GM19395 (cell line): Measurements from ENCODE around the gene LCN9.
"Not testable (repeated sequence)": the region's sequence is repeated elsewhere in the genome, so short reads cannot be mapped to it uniquely, and the experiment has no call there.

ENCODE experiments used
- ATAC-seq: cut with Tn5 transposase; IDR thresholded peaks from one replicate; pipeline ENCODE4 v1.9.1; 2021; ENCODE audit warnings: mild to moderate bottlenecking, moderate library complexity; ENCODE audit not compliant: unreplicated experiment

LCN9 gene, protein sequence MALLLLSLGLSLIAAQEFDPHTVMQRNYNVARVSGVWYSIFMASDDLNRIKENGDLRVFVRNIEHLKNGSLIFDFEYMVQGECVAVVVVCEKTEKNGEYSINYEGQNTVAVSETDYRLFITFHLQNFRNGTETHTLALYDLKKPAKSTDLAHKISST

DNA sequence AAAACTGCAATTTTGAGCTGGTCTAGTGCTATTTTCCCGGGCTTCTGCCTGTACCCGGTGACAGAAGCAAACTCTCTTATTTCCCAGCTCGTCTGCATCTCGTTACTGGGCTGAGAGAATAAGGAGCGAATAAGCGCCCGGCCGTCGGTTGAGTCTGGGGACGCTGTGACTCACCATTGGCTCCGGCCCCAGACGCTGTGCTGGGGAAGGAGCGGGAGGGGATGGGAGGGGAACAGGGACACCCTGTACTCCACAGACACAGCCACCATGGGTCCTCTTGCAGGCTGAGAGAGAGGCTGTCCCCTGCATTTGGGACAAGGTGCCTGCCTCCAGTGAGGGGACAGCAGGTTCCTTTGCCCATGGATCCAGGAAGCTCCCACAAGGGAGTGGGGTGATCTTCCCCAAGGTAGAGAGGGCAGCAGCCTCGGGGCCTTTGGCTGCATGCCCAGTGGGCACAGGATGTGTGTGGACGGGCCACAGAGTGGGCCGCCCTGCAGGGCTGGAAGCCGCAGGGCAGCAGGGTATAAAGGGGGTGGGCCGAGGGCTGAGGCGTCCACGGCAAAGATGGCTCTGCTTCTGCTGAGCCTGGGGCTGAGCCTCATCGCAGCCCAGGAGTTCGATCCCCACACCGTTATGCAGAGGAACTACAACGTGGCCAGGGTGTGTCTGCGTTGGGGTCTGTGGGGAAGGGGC lies at the start of gene LCN9:
LCN9 (plus strand) TSS at position 552 of the 693 bp plus-strand sequence; CDS start at position 565, 13 bp downstream.
- ATAC-seq, result no peak

DNA sequence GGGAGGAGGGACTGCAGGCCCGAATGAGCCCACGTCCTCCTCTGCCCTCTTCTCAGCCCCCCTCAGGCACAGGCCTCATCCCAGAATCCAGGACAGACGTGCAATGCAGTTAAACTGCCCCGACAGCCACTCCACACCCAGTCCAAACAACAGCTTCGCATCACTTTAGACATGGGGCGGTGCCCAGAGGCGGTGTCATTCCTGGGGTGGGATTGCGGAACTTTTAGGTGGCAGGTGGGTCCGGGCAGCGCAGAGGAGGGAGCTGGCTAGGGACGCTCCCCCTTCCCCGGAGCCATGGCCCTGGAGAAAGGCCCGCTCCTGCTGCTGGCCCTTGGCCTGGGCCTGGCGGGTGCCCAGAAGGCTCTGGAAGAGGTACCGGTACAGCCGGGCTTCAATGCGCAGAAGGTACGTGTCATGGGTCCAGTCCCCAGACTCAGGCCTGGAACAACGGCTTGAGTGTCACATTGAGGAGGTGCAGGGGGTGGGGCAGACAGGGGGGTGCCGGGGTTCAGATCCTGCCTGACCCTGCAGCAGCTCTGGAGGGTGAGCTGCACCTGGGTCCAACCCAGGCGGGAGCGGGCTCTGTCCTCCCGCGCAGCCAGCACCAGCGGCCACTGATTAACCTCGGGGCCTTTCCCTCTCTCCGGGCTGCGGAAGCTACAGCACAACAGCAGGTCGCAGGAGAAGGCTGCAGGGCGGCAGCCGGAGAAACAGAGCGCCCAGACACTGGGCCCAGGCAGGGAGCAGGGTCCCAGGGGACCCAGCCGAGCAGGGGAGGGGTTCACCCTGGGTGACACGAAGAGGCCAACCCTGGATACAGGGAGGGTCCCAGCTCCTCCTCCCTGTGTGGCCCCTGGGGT lies 48.9 kb upstream of the LCN9 start:
- no peak for ATAC-seq

DNA sequence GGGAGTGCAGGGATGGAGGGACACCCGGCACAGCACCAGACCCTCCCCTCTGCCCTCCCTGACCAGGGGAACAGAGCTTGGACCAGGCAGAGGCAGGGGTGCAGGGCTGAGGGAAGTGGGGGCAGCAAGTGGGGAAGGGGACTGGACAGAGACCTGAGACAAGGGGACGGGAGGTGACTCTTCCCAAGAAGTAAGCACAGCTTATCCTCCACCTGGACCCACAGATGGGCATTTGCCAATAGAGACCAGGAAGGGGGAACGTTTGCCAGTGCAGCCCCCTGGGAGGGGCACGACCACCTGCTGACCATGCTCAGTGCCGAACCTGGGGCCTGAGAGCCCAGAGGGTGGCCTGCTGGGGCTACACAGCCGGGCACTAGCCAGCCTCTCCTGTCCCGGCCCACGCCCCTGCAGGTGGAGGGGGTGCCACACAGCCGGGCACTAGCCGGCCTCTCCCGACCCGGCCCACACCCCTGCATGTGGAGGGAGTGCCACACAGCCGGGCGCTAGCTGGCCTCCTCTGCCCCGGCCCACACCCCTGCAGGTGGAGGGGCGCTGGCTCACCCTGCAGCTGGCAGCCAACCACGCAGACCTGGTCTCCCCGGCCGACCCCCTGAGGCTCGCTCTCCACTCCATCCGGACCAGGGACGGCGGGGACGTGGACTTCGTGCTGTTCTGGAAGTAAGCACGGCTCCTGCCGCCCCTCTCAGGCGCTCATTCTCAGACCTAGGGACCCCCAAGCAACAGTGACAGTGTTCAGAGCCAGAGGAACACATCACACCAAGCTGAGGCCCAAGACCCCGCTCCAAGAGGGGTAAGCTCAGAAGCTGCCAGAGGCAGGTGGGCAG lies 48.1 kb upstream of the LCN9 start:
- no peak for ATAC-seq

DNA sequence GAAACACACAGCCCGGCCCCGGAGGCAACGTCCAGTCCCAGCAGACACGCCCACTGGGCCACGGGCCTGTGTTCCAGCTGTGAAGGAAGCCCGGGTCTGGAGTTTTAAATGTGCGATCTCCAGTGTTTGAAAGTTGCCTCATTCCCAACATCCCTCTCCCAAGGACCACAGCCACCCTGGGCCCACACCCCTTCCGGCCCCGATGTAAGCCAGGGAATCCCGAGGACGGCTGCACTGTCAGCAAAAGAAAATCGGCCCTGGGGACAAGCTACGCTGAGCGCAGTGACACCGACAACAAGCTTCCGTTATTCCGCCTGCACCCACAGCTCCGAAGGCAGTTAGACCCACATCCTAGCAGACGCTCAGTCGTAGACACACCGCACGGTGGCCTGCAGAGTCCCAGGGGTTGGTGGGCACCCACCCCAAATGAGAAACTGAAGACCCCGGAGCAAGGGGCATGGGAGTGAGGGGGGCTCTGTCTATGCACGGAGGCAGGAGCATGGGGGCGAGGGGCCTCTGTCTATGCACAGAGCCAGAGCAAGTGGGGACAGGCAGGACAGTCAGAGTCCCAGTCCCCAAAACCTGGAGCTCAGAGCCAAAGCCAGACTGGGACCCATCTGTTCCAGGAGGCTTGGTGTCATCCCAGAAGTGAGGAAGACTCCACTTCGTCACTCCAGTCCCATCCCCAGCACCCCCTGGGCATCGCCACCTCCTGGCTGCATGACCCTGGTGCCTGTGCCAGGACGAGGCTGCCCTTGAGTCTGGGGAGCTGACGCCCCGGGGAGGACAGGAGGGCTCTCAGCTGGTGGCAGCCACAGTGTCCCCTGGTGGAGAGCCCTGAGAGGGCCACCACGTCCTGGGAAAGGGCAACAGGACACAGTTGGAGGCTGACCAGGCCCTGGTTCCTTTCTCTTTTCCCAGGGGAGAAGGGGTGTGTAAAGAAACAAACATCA lies 47.2 kb upstream of the LCN9 start:
- no peak for ATAC-seq

DNA sequence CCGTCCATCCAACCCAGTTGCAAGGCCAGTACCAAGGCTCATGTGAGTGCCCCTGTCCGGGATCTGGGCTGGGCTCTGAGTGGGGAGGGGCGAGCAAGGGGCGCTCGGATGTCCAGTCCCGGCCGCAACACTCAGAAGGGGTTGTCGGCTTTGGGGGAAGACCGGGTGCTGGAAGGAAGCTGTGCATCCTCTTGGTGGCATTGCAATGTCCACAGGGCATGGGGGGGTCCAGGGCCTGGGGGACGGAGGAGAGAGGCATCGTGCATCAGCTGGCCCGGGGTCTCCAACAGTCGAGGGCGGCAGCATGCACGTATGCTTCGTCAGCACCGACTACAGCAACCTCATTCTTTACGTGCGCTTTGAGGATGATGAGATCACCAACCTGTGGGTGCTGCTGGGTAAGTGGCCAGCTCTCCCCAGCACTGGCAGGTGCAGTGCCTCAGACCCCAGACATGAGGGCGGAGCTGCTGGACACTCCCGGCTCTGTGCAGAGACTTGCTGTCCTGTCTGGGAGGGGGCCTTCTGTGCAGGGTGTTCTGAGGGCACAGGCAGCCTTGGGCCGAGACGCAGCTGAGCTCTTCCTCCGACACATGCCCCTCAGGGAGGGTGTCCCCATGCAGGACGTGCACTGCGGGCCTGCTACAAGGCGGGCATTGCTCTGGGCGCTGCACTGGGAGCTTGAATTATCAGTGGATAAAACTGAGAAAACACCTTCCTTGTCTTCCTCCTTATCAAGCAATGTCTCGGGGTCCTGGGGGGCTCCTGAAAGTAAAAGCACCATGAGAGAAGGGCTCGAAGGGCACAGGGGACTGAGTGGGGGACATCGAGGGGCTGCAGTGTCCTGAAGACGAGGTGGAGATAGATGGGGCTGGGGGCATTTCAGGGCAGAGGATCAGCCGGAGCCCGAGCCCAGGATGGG lies 46.2 kb upstream of the LCN9 start:
- no peak for ATAC-seq

DNA sequence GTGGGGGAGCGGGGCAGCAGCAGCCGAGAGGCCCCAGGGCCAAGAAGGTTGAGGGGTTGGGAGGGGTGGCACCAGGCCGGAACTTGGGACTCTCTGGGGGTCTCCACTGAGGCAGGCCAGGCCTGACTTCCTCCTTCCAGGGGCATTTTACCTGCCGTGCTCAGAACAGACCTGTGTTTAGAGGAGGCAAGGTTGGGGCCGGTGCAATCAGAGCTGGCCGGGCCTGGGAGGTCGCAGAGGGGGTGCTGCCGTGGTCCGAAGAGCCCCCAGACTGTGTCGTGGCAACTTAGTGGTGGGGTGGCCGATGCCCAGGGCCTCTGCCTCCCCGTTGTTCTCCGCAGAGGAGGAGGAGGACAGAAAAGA lies 45.6 kb upstream of the LCN9 start:
- no peak for ATAC-seq

DNA sequence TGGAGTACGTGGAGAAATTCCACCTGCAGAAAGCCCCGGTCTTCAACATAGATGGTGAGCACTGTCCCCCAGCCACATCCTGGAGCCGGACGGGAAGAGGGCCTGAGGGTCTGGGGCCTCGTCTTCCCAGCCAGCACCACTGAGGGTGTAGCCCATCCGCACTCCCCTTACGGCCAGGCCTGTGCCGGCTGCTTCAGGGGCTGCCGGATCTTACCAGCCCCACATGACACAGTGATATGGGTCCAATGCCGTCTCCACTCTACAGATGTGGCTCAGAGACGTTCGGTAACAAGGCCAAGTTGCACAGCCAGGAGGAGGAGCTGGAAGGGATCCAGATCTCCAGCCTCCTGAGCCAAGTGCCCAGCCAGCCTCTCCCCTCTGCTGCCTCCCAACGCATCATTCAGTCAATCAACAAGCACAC lies 45.1 kb upstream of the LCN9 start:
- ATAC-seq, result no peak

DNA sequence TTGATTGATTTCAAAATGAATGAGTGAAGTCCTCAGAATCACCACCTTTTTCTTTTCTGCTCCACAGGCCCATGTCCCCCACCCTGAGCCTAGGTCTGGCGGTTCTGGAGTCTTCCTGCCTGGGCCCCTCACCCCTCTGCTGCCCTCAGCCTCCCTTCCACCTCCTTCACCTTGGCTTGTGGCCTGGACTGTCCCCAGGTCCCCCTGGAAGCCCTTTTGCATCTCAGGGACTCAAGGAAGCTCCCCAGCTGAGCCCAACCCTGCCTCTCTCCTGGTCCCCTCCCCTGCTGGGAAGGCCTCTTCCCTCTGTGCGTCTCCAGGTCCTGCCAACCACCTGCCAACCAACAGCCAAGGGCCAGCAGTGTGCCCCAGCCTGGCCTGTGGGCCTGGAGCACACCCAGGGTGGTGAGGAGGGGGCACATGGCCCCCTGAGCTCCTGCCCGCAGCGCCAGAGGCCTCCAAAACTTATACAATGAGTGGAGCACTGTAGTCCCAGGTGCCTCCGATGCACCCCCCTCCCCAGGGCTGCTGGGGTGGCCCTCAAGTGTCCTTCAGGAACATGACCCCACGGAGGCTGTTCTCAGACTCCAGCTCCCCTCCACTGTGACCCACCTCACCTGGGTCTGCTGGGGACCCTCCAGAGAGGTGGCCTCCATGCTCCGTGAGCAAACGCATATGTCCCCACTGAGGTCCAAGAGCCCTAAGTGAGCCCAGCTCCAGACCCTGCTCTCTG lies 44.1 kb upstream of the LCN9 start:
- ATAC-seq, result no peak

DNA sequence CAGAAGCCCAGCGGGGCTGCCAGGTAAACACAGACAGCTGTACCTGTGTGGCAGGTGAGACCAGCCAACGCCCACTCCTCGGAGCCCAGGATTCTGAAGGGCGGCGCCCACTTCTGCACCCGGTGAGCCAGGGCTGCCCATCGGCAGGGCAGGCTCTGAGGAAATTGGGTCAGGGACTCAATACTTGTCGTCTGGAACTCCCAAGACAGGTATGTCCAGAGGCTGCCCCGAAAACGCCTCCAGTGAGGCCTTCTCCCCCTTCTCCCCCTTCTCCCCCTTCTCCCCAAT lies 43.6 kb upstream of the LCN9 start:
- ATAC-seq, result no peak

DNA sequence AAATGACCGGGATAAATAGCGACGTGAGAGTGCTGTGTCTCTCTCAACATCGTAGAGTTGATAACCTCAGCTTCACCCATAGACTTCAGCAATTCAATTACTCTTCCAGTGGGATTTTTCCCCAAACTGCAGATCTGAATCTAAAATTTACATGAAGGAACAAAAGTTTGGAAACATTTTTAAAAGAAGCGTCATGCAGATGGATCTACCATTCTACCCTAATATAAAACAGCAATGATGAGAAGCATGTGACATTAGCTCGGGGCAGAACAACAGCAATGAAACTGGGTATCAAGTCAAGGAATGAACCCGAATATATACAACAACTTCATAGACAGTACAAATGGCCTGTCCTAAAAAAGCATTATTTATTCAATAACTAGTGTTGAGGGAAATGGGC lies 42.6 kb upstream of the LCN9 start:
- no peak for ATAC-seq

DNA sequence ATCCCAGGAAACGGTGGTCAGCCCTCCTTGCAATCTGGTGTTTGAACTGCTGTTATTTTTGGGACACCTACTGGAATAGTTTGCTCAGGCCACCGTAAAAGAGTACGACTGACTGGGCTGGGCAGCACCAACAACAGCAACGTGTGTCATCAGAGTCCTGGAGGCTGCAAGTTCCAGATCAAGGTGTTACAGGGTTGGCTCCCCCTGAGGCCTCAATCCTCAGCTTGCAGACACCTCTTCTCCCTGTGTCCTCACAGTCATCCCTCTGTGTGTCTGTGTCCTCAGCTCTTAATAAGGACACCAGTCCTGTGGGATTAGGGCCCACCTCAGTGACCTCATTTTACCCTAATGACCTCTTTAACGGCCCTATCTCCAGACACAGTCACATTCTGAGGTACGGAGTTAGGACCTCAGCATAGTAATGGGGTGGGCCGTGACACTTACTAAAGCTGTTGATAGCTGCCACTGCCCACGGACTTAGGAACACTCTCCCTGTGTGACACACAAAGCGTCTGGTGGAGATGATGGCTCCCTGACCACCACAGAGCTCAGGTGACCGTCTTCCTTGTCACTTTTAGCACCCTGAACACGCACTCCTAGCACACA lies 40.6 kb upstream of the LCN9 start:
- ATAC-seq, result no peak

DNA sequence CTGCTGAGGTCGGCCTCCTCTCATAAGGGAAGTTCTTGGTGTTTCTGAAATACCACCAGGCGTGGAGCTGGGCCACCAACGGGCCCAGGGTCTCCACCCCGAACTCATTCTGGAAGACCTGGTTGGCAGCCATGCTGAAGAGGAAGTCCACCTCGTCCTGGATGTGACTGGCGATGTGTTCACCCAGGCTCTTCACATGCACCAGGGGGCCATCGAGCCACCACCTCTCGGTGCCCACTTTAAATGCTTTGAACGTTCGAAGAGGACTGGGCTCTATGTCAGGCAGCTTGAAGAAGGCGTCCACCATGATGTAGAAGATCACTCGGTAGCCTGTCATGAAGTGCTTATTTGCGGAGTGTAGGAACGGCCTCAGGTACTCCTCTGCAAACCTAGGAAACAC lies 38.8 kb upstream of the LCN9 start:
- ATAC-seq, result no peak

DNA sequence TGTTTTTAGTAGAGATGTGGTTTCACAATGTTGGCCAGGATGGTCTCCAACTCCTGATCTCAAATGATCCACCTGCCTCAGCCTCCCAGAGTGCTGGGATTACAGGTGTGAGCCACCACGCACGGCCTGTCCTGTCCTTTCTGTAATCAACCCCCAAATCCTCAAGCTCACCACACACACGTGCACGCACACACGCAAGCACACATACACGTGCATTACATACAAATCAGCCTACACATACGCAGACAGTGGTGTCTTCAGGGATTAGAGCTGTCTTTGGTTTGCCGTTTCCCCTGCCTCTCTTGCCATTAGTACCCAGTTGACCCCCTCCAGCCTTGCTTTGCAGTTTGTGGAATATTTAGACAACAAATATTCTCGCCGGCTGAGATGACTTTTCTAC lies 30.3 kb upstream of the LCN9 start:
- no peak for ATAC-seq

DNA sequence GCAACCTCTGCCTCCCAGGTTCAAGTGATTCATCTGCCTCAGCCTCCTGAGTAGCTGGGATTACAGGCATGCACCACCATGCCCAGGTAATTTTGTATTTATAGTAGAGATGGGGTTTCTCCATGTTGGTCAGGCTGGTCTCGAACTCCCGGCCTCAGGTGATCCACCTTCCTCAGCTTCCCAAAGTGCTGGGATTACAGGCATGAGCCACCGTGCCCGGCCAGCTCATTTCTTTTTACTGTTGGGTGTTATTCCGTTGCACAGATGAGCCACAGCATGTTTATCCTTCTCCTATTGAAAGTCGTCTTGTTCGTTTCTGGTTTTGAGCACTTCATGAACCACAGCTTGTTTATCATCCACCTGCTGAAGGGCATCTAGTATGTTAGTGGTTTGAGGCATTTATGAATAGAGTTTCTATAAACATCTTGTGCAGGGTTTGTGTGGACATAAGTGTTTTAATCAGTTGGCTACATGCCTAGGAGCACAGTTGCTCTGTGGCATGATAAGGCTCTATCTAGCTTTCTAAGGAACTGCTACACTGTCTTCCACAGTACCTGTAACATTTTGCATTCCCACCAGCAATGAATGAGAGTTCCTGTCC lies 26.1 kb upstream of the LCN9 start:
- ATAC-seq, result not testable (repeated sequence)

DNA sequence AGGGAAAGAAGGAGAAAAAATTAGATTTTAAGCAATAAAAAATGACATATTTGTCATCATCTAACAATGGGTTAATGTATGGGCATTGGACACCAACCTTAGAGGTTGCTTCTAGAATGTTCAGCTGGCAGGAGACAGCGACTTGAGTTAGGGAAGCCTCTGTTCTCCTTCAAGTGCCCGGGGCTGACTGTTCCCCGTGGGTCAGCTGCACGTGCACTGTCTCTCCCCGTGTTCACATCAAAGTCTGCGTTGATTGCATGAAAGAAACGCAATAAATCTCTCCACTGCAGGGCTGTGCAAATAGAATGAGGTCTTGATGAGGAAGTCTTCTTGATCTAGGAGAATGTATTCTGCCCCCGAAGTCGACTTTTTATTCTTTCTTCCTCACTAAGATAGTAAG lies 23.9 kb upstream of the LCN9 start, which contains the start of gene GLT6D1:
GLT6D1 (minus strand) TSS at position 345 of the 400 bp plus-strand sequence. CDS start 353 bp downstream, outside the sequence.
- no peak for ATAC-seq

DNA sequence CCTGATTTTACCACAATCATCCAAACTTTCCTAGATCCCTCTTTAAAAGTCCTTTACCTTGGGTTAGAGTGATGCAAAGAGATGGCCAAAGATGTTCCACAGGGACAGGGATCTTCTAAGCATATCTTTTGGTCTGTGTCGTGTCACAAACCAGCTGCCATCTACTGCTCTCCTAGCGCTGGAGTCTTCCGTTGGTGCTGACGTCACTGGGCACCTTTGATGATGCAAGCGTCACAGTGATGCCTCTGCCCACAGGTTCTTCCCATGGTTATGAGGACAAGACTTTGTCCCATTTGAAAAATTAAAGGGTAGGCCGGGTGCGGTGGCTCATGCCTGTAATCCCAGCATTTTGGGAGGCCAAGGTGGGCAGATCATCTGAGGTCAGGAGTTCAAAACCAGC lies 22.1 kb upstream of the LCN9 start:
- no peak for ATAC-seq

DNA sequence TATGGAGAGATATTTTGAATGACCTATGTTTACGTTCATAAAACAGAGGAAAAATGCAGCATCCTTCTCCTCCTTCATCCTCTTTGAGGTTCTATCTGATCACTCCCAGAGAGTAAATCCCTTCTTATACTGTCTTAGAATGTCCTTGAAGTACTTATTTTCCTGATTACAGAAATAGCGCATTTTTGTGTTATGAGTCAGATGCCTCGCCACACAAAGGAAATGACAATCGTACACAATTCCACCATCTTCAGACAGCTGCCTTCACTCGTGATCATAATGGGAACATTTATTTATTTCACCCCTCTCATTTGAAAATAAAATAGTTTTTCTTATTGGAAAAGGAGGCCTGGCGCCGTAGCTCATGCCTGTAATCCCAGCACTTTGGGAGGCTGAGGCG lies 21.4 kb upstream of the LCN9 start:
- ATAC-seq, result no peak
